NCI-H2227 (cell line): ENCODE measurements around the gene GJC2.

Source experiments
- DNase-seq: peaks from one replicate; lab custom pipeline; 2025; ENCODE audit not compliant: unreplicated experiment; lab: John Stamatoyannopoulos, UW

The GJC2 gene

GRCh38 chr1:228112617-228113016, 37.1 kb upstream of the GJC2 start:
- no peak for DNase-seq

GRCh38 chr1:228114827-228115226, 34.9 kb upstream of the GJC2 start:
- no peak for DNase-seq

GRCh38 chr1:228117335-228117734, 32.4 kb upstream of the GJC2 start:
- no peak for DNase-seq

- peak; percentile 14 for DNase-seq
These were observed 31.7 kb upstream of the GJC2 start for GRCh38 chr1:228118040-228118439.

- DNase-seq: no peak
These were observed 29.4 kb upstream of the GJC2 start for GRCh38 chr1:228120351-228120750.

- no peak for DNase-seq
These were observed 28.8 kb upstream of the GJC2 start for GRCh38 chr1:228120857-228121489.

- DNase-seq: no peak
These were observed 26.7 kb upstream of the GJC2 start for GRCh38 chr1:228122921-228123441.

GRCh38 chr1:228123505-228123904, 26.2 kb upstream of the GJC2 start:
- no peak for DNase-seq

GRCh38 chr1:228125185-228125584, 24.5 kb upstream of the GJC2 start:
- DNase-seq: no peak

GRCh38 chr1:228131766-228132165, 18.0 kb upstream of the GJC2 start:
- no peak for DNase-seq

GRCh38 chr1:228134591-228134990, 15.1 kb upstream of the GJC2 start:
- no peak for DNase-seq

GRCh38 chr1:228136901-228137300, 12.8 kb upstream of the GJC2 start:
- no peak for DNase-seq

- DNase-seq: no peak
These were observed 10.3 kb upstream of the GJC2 start for GRCh38 chr1:228139406-228139930.

- DNase-seq: peak; percentile 100
These were observed 9.6 kb upstream of the GJC2 start, which contains the start of gene GUK1 for GRCh38 chr1:228139931-228140723. Gene GUK1 (plus strand): TSS chr1:228140279. CDS start chr1:228140303, 24 bp downstream.

- DNase-seq: no peak
These were observed 9.0 kb upstream of the GJC2 start for GRCh38 chr1:228140724-228141225.

GRCh38 chr1:228141226-228142044, 8.3 kb upstream of the GJC2 start:
- DNase-seq: peak; percentile 15

GRCh38 chr1:228142155-228142691, 7.5 kb upstream of the GJC2 start:
- DNase-seq: no peak

- DNase-seq: no peak
These were observed 7.0 kb upstream of the GJC2 start for GRCh38 chr1:228142701-228143136.

GRCh38 chr1:228143480-228144192, 6.1 kb upstream of the GJC2 start:
- no peak for DNase-seq
